Stomach (tissue), 4 donors: ENCODE measurements around the gene VPS13D.

Source experiments
- CTCF ChIP-seq, 7 experiments: fragments of 450-650 bp in 4 of 7; fragments of 200-600 bp in 3 of 7; sonication (generic) in 3 of 7; IDR thresholded peaks; one replicate each; pipeline ENCODE4 v1.5.1; 2016 to 2019; ENCODE audit warnings: antibody characterized with exemption in 7 of 7, control low read depth in 2 of 7, mild to moderate bottlenecking in 1 of 7
- POLR2A ChIP-seq, 4 donors: fragments of 450-650 bp; IDR thresholded peaks; one replicate each; pipeline ENCODE4 v1.6.1; 2016; ENCODE audit warnings: antibody characterized with exemption in 4 of 4, control low read depth in 2 of 4, mild to moderate bottlenecking in 1 of 4, moderate library complexity in 1 of 4
- POLR2AphosphoS5 ChIP-seq, 3 donors: sonication (generic); formaldehyde crosslinking; IDR thresholded peaks; one replicate each; pipeline ENCODE4 v1.6.1; 2016; ENCODE audit warnings: antibody characterized with exemption in 3 of 3

DNA sequence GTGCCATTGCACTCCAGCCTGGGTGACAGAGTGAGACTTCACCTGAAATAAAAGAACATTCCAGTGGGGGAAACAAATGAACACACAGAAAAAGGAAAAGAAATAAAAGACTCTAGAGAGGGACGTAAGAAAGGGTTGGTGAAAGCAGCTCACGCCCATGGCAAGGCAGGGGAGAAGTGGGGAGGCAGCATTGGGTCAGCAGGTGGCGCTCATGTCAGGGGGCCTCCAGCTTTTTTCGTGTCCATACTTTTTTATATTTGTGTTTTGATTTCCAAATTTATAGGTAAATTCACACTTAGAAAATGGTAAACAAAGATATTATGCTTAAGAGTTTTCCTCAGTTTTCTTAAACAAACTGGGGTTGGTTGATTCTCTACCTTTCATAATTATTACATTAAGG is 45.5 kb downstream of the VPS13D start:
- peak in 5 of 7 experiments; percentile 22 to 62 (median 44) for TF ChIP-seq CTCF (IDR thresholded peaks at IDR 0.05)
- no peak for TF ChIP-seq POLR2A (IDR thresholded peaks at IDR 0.05)
- no peak for TF ChIP-seq POLR2AphosphoS5 (IDR thresholded peaks at IDR 0.05)
